A549 (cell line): Measurements from ENCODE around the gene ARL10. TPM values are rescaled to one million over a fixed set of nuclear protein-coding genes. Genes with fewer than 3 reads are reported as not detected.
A peak's percentile ranks its signal among the peaks of the same experiment; 100 is the strongest.

Experiments used
- ATAC-seq, 2 experiments: fragments of 200-7000 bp in 1 of 2; fragments of >200 bp in 1 of 2; cut with Nextera tagmentation in 1 of 2; cut with Tn5 transposase in 1 of 2; 3 replicates each; pipeline versions ENCODE4 v1.8.0 to v1.9.1; 2018 to 2020; ENCODE audit warnings: mild to moderate bottlenecking in 1 of 2, moderate library complexity in 1 of 2
- CTCF ChIA-PET: fragments of 300-600 bp; sonication (Branson Sonifier 250); formaldehyde crosslinking; extraction: SDS; loops from one replicate; lab custom pipeline; 2021; ENCODE audit warnings: antibody characterized with exemption, inconsistent platforms; lab: Yijun Ruan, JAX
- POLR2A ChIA-PET: fragments of 350-600 bp; formaldehyde crosslinking; extraction: SDS; loops from one replicate; lab custom pipeline; 2021; ENCODE audit warnings: antibody characterized with exemption, inconsistent platforms; lab: Yijun Ruan, JAX
- DNase-seq, 2 experiments: peaks; one replicate each; pipeline versions ENCODE4 v3.0.0 to v3.0.0-alpha.2; 2011 to 2016; ENCODE audit warnings: low read depth in 1 of 2, low spot score in 1 of 2
- FAIRE-seq: peaks from 2 replicates; lab custom pipeline; 2011; peaks lifted over from hg19 to GRCh38; lab: Jason Lieb, UNC
- H3K27ac ChIP-seq, 2 experiments: fragments of >200 bp; sonication (Bioruptor Twin); formaldehyde crosslinking; 3 replicates each; pipeline ENCODE4 v1.5.1; 2016 to 2017
- H3K4me1 ChIP-seq: fragments of >200 bp; sonication (Bioruptor Twin); formaldehyde crosslinking; 3 replicates; pipeline ENCODE4 v1.6.1; 2016
- H3K4me2 ChIP-seq: fragments of >200 bp; sonication (Bioruptor Twin); formaldehyde crosslinking; 3 replicates; pipeline ENCODE4 v1.6.1; 2016
- H3K4me3 ChIP-seq: fragments of >200 bp; sonication (Bioruptor Twin); formaldehyde crosslinking; 3 replicates; pipeline ENCODE4 v1.5.1; 2016
- H3K9me3 ChIP-seq: fragments of >200 bp; sonication (Bioruptor Twin); formaldehyde crosslinking; 3 replicates; pipeline ENCODE4 v1.6.1; 2016
- ATOH8 ChIP-seq: fragments of 250-450 bp; sonication (Bioruptor Pico); IDR thresholded peaks from 2 replicates; pipeline ENCODE4 v1.5.0; 2020; ENCODE audit warnings: low read depth, mild to moderate bottlenecking, moderate library complexity
- BCL3 ChIP-seq: fragments of >200 bp; sonication (Bioruptor Twin); formaldehyde crosslinking; IDR thresholded peaks from 3 replicates; pipeline ENCODE4 v1.6.1; 2016
- CBX8 ChIP-seq: fragments of 200-600 bp; sonication (generic); IDR thresholded peaks from 2 replicates; pipeline ENCODE4 v1.6.1; 2016
- CEBPB ChIP-seq, 2 experiments: fragments of >200 bp in 1 of 2; sonication (Bioruptor Twin) in 1 of 2; formaldehyde crosslinking in 1 of 2; IDR thresholded peaks; 2 replicates each; pipeline ENCODE4 v1.6.1; 2012 to 2016
- CTCF ChIP-seq: fragments of >200 bp; sonication (Bioruptor Twin); formaldehyde crosslinking; IDR thresholded peaks from 3 replicates; pipeline ENCODE4 v1.5.1; 2016
- E2F6 ChIP-seq: IDR thresholded peaks from 2 replicates; pipeline ENCODE4 v1.6.1; 2012; ENCODE audit warnings: low read depth, borderline replicate concordance
- EHF ChIP-seq: fragments of 250-450 bp; sonication (Bioruptor Pico); IDR thresholded peaks from 2 replicates; pipeline ENCODE4 v1.5.0; 2020; ENCODE audit warnings: mild to moderate bottlenecking
- ELK1 ChIP-seq: fragments of 150-350 bp; IDR thresholded peaks from 2 replicates; pipeline ENCODE4 v1.6.1; 2014; ENCODE audit warnings: low read depth, mild to moderate bottlenecking, low read length
- EP300 ChIP-seq, 2 experiments: fragments of >200 bp; sonication (Bioruptor Twin); formaldehyde crosslinking; IDR thresholded peaks; 2 replicates in 1 of 2; 3 replicates in 1 of 2; pipeline ENCODE4 v1.6.1; 2016 to 2017
- FOSB ChIP-seq: fragments of 250-450 bp; sonication (Bioruptor Pico); IDR thresholded peaks from 2 replicates; pipeline ENCODE4 v1.5.0; 2020; ENCODE audit warnings: mild to moderate bottlenecking, moderate library complexity
- FOSL2 ChIP-seq, 2 experiments: fragments of 450-650 bp in 1 of 2; fragments of >200 bp in 1 of 2; sonication (Bioruptor Twin) in 1 of 2; formaldehyde crosslinking; IDR thresholded peaks; 2 replicates each; pipeline versions ENCODE4 v1.5.0 to v1.6.1; 2016 to 2020; ENCODE audit warnings: mild to moderate bottlenecking in 1 of 2, moderate library complexity in 1 of 2
- FOXS1 ChIP-seq: fragments of 250-450 bp; sonication (Bioruptor Pico); IDR thresholded peaks from 2 replicates; pipeline ENCODE4 v1.5.0; 2020; ENCODE audit warnings: mild to moderate bottlenecking, moderate library complexity
- GATA3 ChIP-seq: IDR thresholded peaks from 2 replicates; pipeline ENCODE4 v1.6.1; 2012; ENCODE audit warnings: borderline replicate concordance
- HES2 ChIP-seq: fragments of >200 bp; sonication (Bioruptor Twin); formaldehyde crosslinking; IDR thresholded peaks from 2 replicates; pipeline ENCODE4 v1.6.1; 2016
- HMGXB4 ChIP-seq: fragments of 250-450 bp; sonication (Bioruptor Pico); IDR thresholded peaks from 2 replicates; pipeline ENCODE4 v1.5.0; 2021; ENCODE audit warnings: mild to moderate bottlenecking, moderate library complexity, borderline replicate concordance
- HOXB13 ChIP-seq: fragments of 250-450 bp; sonication (Bioruptor Pico); IDR thresholded peaks from 2 replicates; pipeline ENCODE4 v1.5.0; 2020; ENCODE audit warnings: low read depth, mild to moderate bottlenecking, moderate library complexity
- KDM5A ChIP-seq: fragments of 200-600 bp; sonication (generic); IDR thresholded peaks from 2 replicates; pipeline ENCODE4 v1.6.1; 2016; ENCODE audit warnings: antibody characterized with exemption, mild to moderate bottlenecking
- MAFK ChIP-seq: fragments of 450-650 bp; IDR thresholded peaks from 2 replicates; pipeline ENCODE4 v1.6.1; 2014; ENCODE audit not compliant: partially characterized antibody
- MAX ChIP-seq: IDR thresholded peaks from 2 replicates; pipeline ENCODE4 v1.6.1; 2012
- PHF8 ChIP-seq: fragments of 200-600 bp; sonication (generic); IDR thresholded peaks from 2 replicates; pipeline ENCODE4 v1.6.1; 2016; ENCODE audit warnings: low read depth, mild to moderate bottlenecking, antibody characterized with exemption, moderate library complexity, borderline replicate concordance
- POLR2A ChIP-seq: IDR thresholded peaks from 2 replicates; pipeline ENCODE4 v1.6.1; 2012; ENCODE audit warnings: mild to moderate bottlenecking, low read length
- POLR2AphosphoS2 ChIP-seq: conservative IDR thresholded peaks from 2 replicates; pipeline ENCODE4 v1.6.1; 2012; ENCODE audit warnings: low read length, improper control_type of control experiment, inconsistent platforms
- RAD21 ChIP-seq, 2 experiments: fragments of >200 bp in 1 of 2; sonication (Bioruptor Twin) in 1 of 2; formaldehyde crosslinking in 1 of 2; IDR thresholded peaks in 1 of 2; conservative IDR thresholded peaks in 1 of 2; 2 replicates in 1 of 2; 3 replicates in 1 of 2; pipeline ENCODE4 v1.6.1; 2012 to 2018; ENCODE audit warnings: inconsistent platforms in 1 of 2
- RARB ChIP-seq: fragments of 250-450 bp; sonication (Bioruptor Pico); IDR thresholded peaks from 2 replicates; pipeline ENCODE4 v1.8.0; 2021; ENCODE audit warnings: mild to moderate bottlenecking, moderate library complexity
- RCOR1 ChIP-seq: fragments of 150-350 bp; IDR thresholded peaks from 2 replicates; pipeline ENCODE4 v1.6.1; 2014; ENCODE audit warnings: antibody characterized with exemption, low read length, low read depth
- SMC3 ChIP-seq: fragments of >200 bp; sonication (Bioruptor Twin); formaldehyde crosslinking; IDR thresholded peaks from 3 replicates; pipeline ENCODE4 v1.6.1; 2018; ENCODE audit warnings: inconsistent platforms
- TFCP2L1 ChIP-seq: fragments of 250-450 bp; sonication (Bioruptor Pico); IDR thresholded peaks from 2 replicates; pipeline ENCODE4 v1.5.0; 2021; ENCODE audit warnings: mild to moderate bottlenecking
- USF2 ChIP-seq: fragments of 450-650 bp; IDR thresholded peaks from 2 replicates; pipeline ENCODE4 v1.6.1; 2014; ENCODE audit warnings: antibody characterized with exemption
- ZNF302 ChIP-seq: fragments of 250-450 bp; sonication (Bioruptor Pico); IDR thresholded peaks from 2 replicates; pipeline ENCODE4 v1.9.0; 2021; ENCODE audit warnings: inconsistent platforms, mild to moderate bottlenecking, moderate library complexity
- WGBS: methylation state at CpG from one replicate; pipeline ENCODE4 v1.1.6; 2017; ENCODE audit errors: missing lambda C conversion rate; 5-methylcytosine and 5-hydroxymethylcytosine counted together
- polyA plus RNA-seq, 4 experiments: library from polyadenylated mRNA; depleted of rRNA in 3 of 4; stranded (reverse); fragments of >200 nt; fragmentation: RNase III in 1 of 4; extraction: RNeasy Plus Mini Kit Qiagen cat#74134 plus additional on column Dnase treatment in 1 of 4; gene quantifications; 2 replicates in 3 of 4; 3 replicates in 1 of 4; pipeline ENCODE4 v1.2.3, GENCODE V29; 2011 to 2017

ARL10 gene
- polyA plus RNA-seq, 2 of the 4 experiments (the other 2 are of a cell fraction): 0.15 to 0.21 TPM

- CTCF ChIA-PET: interaction anchor here (1.3 kb wide), 1 partner anchor 847 kb away, joined by 4 read pairs; no protein-coding TSS in a partner anchor
- no peak for ATAC-seq
- FAIRE-seq: no peak
- Histone ChIP-seq H3K9me3 (no peaks in the 10 kb centered on the region), H3K4me1 (peaks cover 1% of the 10 kb centered on the region), H3K4me2 (no peak overlapping the region), H3K4me3 (no peak overlapping the region), H3K27ac (no peak overlapping the region)
- 90% methylated on average over 3 of the region's 3 CpGs for WGBS
- DNase-seq: no peak
- POLR2A ChIA-PET: no interaction called here
- TF ChIP-seq HOXB13 (CRISPR knock-in tag) (no peak), ATOH8 (CRISPR knock-in tag) (no peak), RCOR1 (no peak), PHF8 (no peak), MAX (no peak), CTCF (no peak), RAD21 (conservative IDR thresholded peaks at IDR 0.05 in 1 of 2, IDR thresholded peaks at IDR 0.05 in 1 of 2) (no peak), SMC3 (no peak), CBX8 (no peak), GATA3 (no peak), MAFK (no peak), FOSL2 (IDR thresholded peaks at IDR 0.05) (no peak), FOSL2 (CRISPR knock-in tag; IDR thresholded peaks at IDR 0.05) (no peak), ZNF302 (CRISPR knock-in tag) (no peak), ELK1 (no peak), TFCP2L1 (CRISPR knock-in tag) (no peak), EP300 (IDR thresholded peaks at IDR 0.05) (no peak), FOSB (CRISPR knock-in tag) (no peak), HMGXB4 (CRISPR knock-in tag) (no peak)
Measured at GRCh38 chr5:176381423-176381822, 16.1 kb downstream of the ARL10 start.

GRCh38 chr5:176381979-176382378, 16.7 kb downstream of the ARL10 start:
- ChIA-PET CTCF (interaction anchor here (1.3 kb wide), 1 partner anchor 848 kb away, joined by 4 read pairs; no protein-coding TSS in a partner anchor), POLR2A (no interaction called here)
- ATAC-seq: peak in 1 of 2 experiments; percentile 16; a peak in 3 of 6 replicates
- FAIRE-seq: no peak
- Histone ChIP-seq H3K27ac (no peak overlapping the region), H3K4me2 (no peak overlapping the region), H3K4me1 (peaks cover 7% of the 10 kb centered on the region), H3K9me3 (no peaks in the 10 kb centered on the region), H3K4me3 (no peak overlapping the region)
- DNase-seq: no peak
- WGBS: 80% methylated on average over 3 of the region's 3 CpGs
- TF ChIP-seq RARB (CRISPR knock-in tag) (no peak), EP300 (IDR thresholded peaks at IDR 0.05) (no peak), KDM5A (no peak), HES2 (no peak), USF2 (no peak), MAX (no peak), CEBPB (IDR thresholded peaks at IDR 0.05) (no peak), EHF (no peak), BCL3 (no peak), E2F6 (no peak), GATA3 (no peak), FOXS1 (no peak), POLR2A (no peak), POLR2AphosphoS2 (no peak), FOSB (CRISPR knock-in tag) (no peak)
